ENCODE measurements around the gene SLC34A3. TPM values are rescaled to one million over a fixed set of nuclear protein-coding genes. Genes with fewer than 3 reads are reported as not detected.
A peak's percentile ranks its signal among the peaks of the same experiment; 100 is the strongest.

The SLC34A3 gene
- total and polyA plus RNA-seq, 12 donors: not detected

GRCh38 chr9:137240318-137240840, 9.7 kb downstream of the SLC34A3 start:
- peak; percentile 51 to 68 (median 57) for ATAC-seq
- WGBS, 2 donors: 0 to 1% methylated on average over 48 to 58 of the region's 58 CpGs
- peaks cover 16 to 76% (median 56%) of the 10 kb centered on the region in 9 donors for H3K4me1 ChIP-seq

GRCh38 chr9:137240841-137241489, 10.3 kb downstream of the SLC34A3 start, which contains the start of gene TUBB4B:
Gene TUBB4B, plus strand, starts transcription at chr9:137241287. Its CDS starts 74 bp downstream, at chr9:137241361.
- no peak for TF ChIP-seq CTCF (IDR thresholded peaks at IDR 0.05)
- no peaks in the 10 kb centered on the region for H3K9me3 ChIP-seq
- no peaks in the 10 kb centered on the region for H3K27me3 ChIP-seq
- H3K4me3 ChIP-seq: peak within 1 kb of the TSS; percentile 75 to 97 (median 92)
- H3K27ac ChIP-seq: peak within 1 kb of the TSS; percentile 91 to 100 (median 98)
- intact Hi-C loops (cut with DNase I): loop anchor here in 1 of 10 donors (2.0 kb wide), 1 partner anchor 18 kb away; the partner anchor contains the start of gene RNF208
- WGBS, 2 donors: 1% methylated on average over 67 of the region's 67 CpGs
- peaks cover 16 to 71% (median 53%) of the 10 kb centered on the region in 9 donors for H3K4me1 ChIP-seq
- ATAC-seq: peak; percentile 85 to 94 (median 89)
- peak; percentile 99 to 100 for DNase-seq
- peaks cover 0 to 26% (median 12%) of the 10 kb centered on the region in 9 donors for H3K36me3 ChIP-seq

More at GRCh38 chr9:137240318-137240840, 9.7 kb downstream of the SLC34A3 start:
- peak overlapping the region; percentile 88 to 100 (median 98) for H3K27ac ChIP-seq
- H3K36me3 ChIP-seq: peaks cover 0 to 26% (median 12%) of the 10 kb centered on the region in 9 donors
- TF ChIP-seq CTCF (IDR thresholded peaks at IDR 0.05): peak in 2 of 9 donors; percentile 13 to 21
- peak overlapping the region; percentile 48 to 97 (median 70) for H3K4me3 ChIP-seq
- peaks cover 0 to 2% (median 0%) of the 10 kb centered on the region in 7 donors for H3K27me3 ChIP-seq
- peak; percentile 79 to 85 for DNase-seq
- no peaks in the 10 kb centered on the region for H3K9me3 ChIP-seq
- intact Hi-C loops (cut with DNase I): loop anchor here in 1 of 10 donors (2.0 kb wide), 1 partner anchor 18 kb away; the partner anchor contains the start of gene RNF208

- peak overlapping the region; percentile 56 to 97 (median 92) for H3K4me3 ChIP-seq
- H3K27ac ChIP-seq: peak overlapping the region; percentile 88 to 99 (median 94)
- no peaks in the 10 kb centered on the region for H3K27me3 ChIP-seq
- intact Hi-C loops (cut with DNase I): loop anchor here in 2 of 10 donors (1.0 to 2.0 kb wide), 2 partner anchors 12 to 19 kb away; partner anchors contain the start of gene RNF208 (in 1 of the 2)
- WGBS, 2 donors: 1 to 2% methylated on average over 55 to 83 of the region's 83 CpGs
- no peak for TF ChIP-seq CTCF (IDR thresholded peaks at IDR 0.05)
- H3K4me1 ChIP-seq: peaks cover 11 to 64% (median 46%) of the 10 kb centered on the region in 9 donors
- ATAC-seq (peak in 3 of 8 donors; percentile 7 to 23 (median 9)), DNase-seq (peak; percentile 63 to 71)
- H3K36me3 ChIP-seq: peaks cover 0 to 26% (median 12%) of the 10 kb centered on the region in 9 donors
- H3K9me3 ChIP-seq: no peaks in the 10 kb centered on the region
These were observed 11.0 kb downstream of the SLC34A3 start for GRCh38 chr9:137241490-137242268.

All from heart right ventricle (tissue), 16 donors.